ENCODE results near the gene NEUROD6. TPM values are rescaled to one million over a fixed set of nuclear protein-coding genes. Genes with fewer than 3 reads are reported as not detected.

The NEUROD6 gene
- total RNA-seq, 4 donors from 2014 or later = not detected

GRCh38 chr7:31323101-31323500 is 17.4 kb downstream of the NEUROD6 start:
- Histone ChIP-seq H3K27me3 (no peaks in the 10 kb centered on the region), H3K36me3 (no peaks in the 10 kb centered on the region), H3K4me3 (no peak overlapping the region), H3K4me1 (no peaks in the 10 kb centered on the region), H3K9me3 (peaks cover 0 to 2% (median 0%) of the 10 kb centered on the region in 4 donors), H3K27ac (no peak overlapping the region)
- DNase-seq (ENCODE audit: low spot score in 2 of 2) = no peak
- TF ChIP-seq CTCF (IDR thresholded peaks at IDR 0.05) = no peak
- no peak for TF ChIP-seq EP300 (IDR thresholded peaks at IDR 0.05)
- no peak for TF ChIP-seq POLR2A (IDR thresholded peaks at IDR 0.05)
- 59 to 65% methylated on average over 1 of the region's 1 CpG for WGBS, 2 donors

GRCh38 chr7:31320675-31321074 is 19.9 kb downstream of the NEUROD6 start:
- no peaks in the 10 kb centered on the region for H3K9me3 ChIP-seq
- H3K27me3 ChIP-seq = no peaks in the 10 kb centered on the region
- H3K4me3 ChIP-seq = no peak overlapping the region
- H3K36me3 ChIP-seq = no peaks in the 10 kb centered on the region
- no peak overlapping the region for H3K27ac ChIP-seq
- TF ChIP-seq POLR2A (IDR thresholded peaks at IDR 0.05) (no peak), CTCF (IDR thresholded peaks at IDR 0.05) (no peak), EP300 (IDR thresholded peaks at IDR 0.05) (no peak)
- H3K4me1 ChIP-seq = no peaks in the 10 kb centered on the region
- DNase-seq (ENCODE audit: low spot score in 2 of 2) = no peak

- Histone ChIP-seq H3K4me1 (no peaks in the 10 kb centered on the region), H3K36me3 (no peaks in the 10 kb centered on the region), H3K27me3 (no peaks in the 10 kb centered on the region), H3K9me3 (no peaks in the 10 kb centered on the region), H3K4me3 (no peak overlapping the region), H3K27ac (no peak overlapping the region)
- TF ChIP-seq POLR2A (IDR thresholded peaks at IDR 0.05) (no peak), CTCF (IDR thresholded peaks at IDR 0.05) (no peak), EP300 (IDR thresholded peaks at IDR 0.05) (no peak)
- WGBS, 2 donors = 69 to 74% methylated on average over 5 of the region's 5 CpGs
- DNase-seq (ENCODE audit: low spot score in 2 of 2) = no peak
Observed at GRCh38 chr7:31318313-31318712, 22.2 kb downstream of the NEUROD6 start.

GRCh38 chr7:31316876-31317275 is 23.6 kb downstream of the NEUROD6 start:
- Histone ChIP-seq H3K27ac (no peak overlapping the region), H3K4me3 (no peak overlapping the region), H3K36me3 (no peaks in the 10 kb centered on the region), H3K27me3 (no peaks in the 10 kb centered on the region), H3K9me3 (no peaks in the 10 kb centered on the region), H3K4me1 (no peaks in the 10 kb centered on the region)
- WGBS, 2 donors = 92 to 94% methylated on average over 2 of the region's 2 CpGs
- no peak for DNase-seq (ENCODE audit: low spot score in 2 of 2)
- TF ChIP-seq POLR2A (IDR thresholded peaks at IDR 0.05) = no peak
- TF ChIP-seq EP300 (IDR thresholded peaks at IDR 0.05) = no peak

- 97 to 100% methylated on average over 1 of the region's 1 CpG for WGBS, 2 donors
Observed at GRCh38 chr7:31315758-31316157, 24.8 kb downstream of the NEUROD6 start.

More at GRCh38 chr7:31315758-31316157, 24.8 kb downstream of the NEUROD6 start:
- Histone ChIP-seq H3K4me3 (no peak overlapping the region), H3K27ac (no peak overlapping the region), H3K9me3 (no peaks in the 10 kb centered on the region), H3K27me3 (no peaks in the 10 kb centered on the region), H3K36me3 (no peaks in the 10 kb centered on the region), H3K4me1 (no peaks in the 10 kb centered on the region)
- TF ChIP-seq CTCF (IDR thresholded peaks at IDR 0.05) (no peak), EP300 (IDR thresholded peaks at IDR 0.05) (no peak), POLR2A (IDR thresholded peaks at IDR 0.05) (no peak)
- no peak for DNase-seq (ENCODE audit: low spot score in 2 of 2)

Measured in tibial nerve (tissue), 4 donors.